NCI-H128 (cell line): ENCODE measurements around the gene ARPC5.

Experiments used
- DNase-seq: peaks from one replicate; lab custom pipeline; 2025; ENCODE audit not compliant: unreplicated experiment; lab: John Stamatoyannopoulos, UW

ARPC5 gene

GRCh38 chr1:183612407-183612806 is 23.2 kb downstream of the ARPC5 start:
- no peak for DNase-seq

- no peak for DNase-seq
Observed at GRCh38 chr1:183611021-183611420, 24.6 kb downstream of the ARPC5 start.

GRCh38 chr1:183609759-183610452 is 25.7 kb downstream of the ARPC5 start:
- DNase-seq, result no peak

GRCh38 chr1:183609313-183609712 is 26.3 kb downstream of the ARPC5 start:
- no peak for DNase-seq

GRCh38 chr1:183607322-183607980 is 28.1 kb downstream of the ARPC5 start:
- DNase-seq, result no peak

GRCh38 chr1:183605904-183606303 is 29.7 kb downstream of the ARPC5 start:
- no peak for DNase-seq

- DNase-seq, result no peak
Observed at GRCh38 chr1:183604815-183605214, 30.8 kb downstream of the ARPC5 start.

GRCh38 chr1:183604038-183604808 is 31.4 kb downstream of the ARPC5 start:
- no peak for DNase-seq

- DNase-seq, result no peak
Observed at GRCh38 chr1:183602510-183602909, 33.1 kb downstream of the ARPC5 start.

GRCh38 chr1:183600634-183601033 is 34.9 kb downstream of the ARPC5 start:
- DNase-seq, result no peak

- no peak for DNase-seq
Observed at GRCh38 chr1:183600136-183600535, 35.4 kb downstream of the ARPC5 start.

- no peak for DNase-seq
Observed at GRCh38 chr1:183598386-183598785, 37.2 kb downstream of the ARPC5 start.

- no peak for DNase-seq
Observed at GRCh38 chr1:183597656-183598347, 37.8 kb downstream of the ARPC5 start.

- no peak for DNase-seq
Observed at GRCh38 chr1:183596500-183596899, 39.1 kb downstream of the ARPC5 start.

- DNase-seq, result no peak
Observed at GRCh38 chr1:183595537-183595936, 40.0 kb downstream of the ARPC5 start.

- DNase-seq, result no peak
Observed at GRCh38 chr1:183593356-183593755, 42.2 kb downstream of the ARPC5 start.

- no peak for DNase-seq
Observed at GRCh38 chr1:183592733-183593132, 42.9 kb downstream of the ARPC5 start.

- DNase-seq, result no peak
Observed at GRCh38 chr1:183590244-183591191, 45.1 kb downstream of the ARPC5 start, which contains the start of gene NCF2. TSS of gene NCF2 (minus strand) at chr1:183590459. CDS start at chr1:183590329, 130 bp downstream.

- DNase-seq, result no peak
Observed at GRCh38 chr1:183589874-183590243, 45.7 kb downstream of the ARPC5 start.

- DNase-seq, result no peak
Observed at GRCh38 chr1:183589384-183589783, 46.2 kb downstream of the ARPC5 start.
